GM12865 (cell line): ENCODE data around the gene PSMB10.
"Not testable (repeated sequence)": the region's sequence is repeated elsewhere in the genome, so short reads cannot be mapped to it uniquely, and the experiment has no call there.

ENCODE experiments used
- DNase-seq: peaks from one replicate; pipeline ENCODE4 v3.0.0; 2010; ENCODE audit warnings: low read depth
- H3K4me3 ChIP-seq: 2 replicates; pipeline ENCODE4 v1.5.1; 2011; ENCODE audit warnings: mild to moderate bottlenecking, low read depth, low read length, control low read depth
- TF ChIP-seq, protein P1 (sequence below): IDR thresholded peaks from 2 replicates; pipeline ENCODE4 v1.5.1; 2011; ENCODE audit warnings: low read length, control low read depth, low read depth, inconsistent platforms; ENCODE audit not compliant: insufficient read depth; ENCODE audit errors: missing control alignments

PSMB10 gene

GRCh38 chr16:67940446-67941089, 3.9 kb upstream of the PSMB10 start:
- DNase-seq, result no peak
- no peak overlapping the region for H3K4me3 ChIP-seq
- TF ChIP-seq, protein P1, sequence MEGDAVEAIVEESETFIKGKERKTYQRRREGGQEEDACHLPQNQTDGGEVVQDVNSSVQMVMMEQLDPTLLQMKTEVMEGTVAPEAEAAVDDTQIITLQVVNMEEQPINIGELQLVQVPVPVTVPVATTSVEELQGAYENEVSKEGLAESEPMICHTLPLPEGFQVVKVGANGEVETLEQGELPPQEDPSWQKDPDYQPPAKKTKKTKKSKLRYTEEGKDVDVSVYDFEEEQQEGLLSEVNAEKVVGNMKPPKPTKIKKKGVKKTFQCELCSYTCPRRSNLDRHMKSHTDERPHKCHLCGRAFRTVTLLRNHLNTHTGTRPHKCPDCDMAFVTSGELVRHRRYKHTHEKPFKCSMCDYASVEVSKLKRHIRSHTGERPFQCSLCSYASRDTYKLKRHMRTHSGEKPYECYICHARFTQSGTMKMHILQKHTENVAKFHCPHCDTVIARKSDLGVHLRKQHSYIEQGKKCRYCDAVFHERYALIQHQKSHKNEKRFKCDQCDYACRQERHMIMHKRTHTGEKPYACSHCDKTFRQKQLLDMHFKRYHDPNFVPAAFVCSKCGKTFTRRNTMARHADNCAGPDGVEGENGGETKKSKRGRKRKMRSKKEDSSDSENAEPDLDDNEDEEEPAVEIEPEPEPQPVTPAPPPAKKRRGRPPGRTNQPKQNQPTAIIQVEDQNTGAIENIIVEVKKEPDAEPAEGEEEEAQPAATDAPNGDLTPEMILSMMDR, result no peak

DNA sequence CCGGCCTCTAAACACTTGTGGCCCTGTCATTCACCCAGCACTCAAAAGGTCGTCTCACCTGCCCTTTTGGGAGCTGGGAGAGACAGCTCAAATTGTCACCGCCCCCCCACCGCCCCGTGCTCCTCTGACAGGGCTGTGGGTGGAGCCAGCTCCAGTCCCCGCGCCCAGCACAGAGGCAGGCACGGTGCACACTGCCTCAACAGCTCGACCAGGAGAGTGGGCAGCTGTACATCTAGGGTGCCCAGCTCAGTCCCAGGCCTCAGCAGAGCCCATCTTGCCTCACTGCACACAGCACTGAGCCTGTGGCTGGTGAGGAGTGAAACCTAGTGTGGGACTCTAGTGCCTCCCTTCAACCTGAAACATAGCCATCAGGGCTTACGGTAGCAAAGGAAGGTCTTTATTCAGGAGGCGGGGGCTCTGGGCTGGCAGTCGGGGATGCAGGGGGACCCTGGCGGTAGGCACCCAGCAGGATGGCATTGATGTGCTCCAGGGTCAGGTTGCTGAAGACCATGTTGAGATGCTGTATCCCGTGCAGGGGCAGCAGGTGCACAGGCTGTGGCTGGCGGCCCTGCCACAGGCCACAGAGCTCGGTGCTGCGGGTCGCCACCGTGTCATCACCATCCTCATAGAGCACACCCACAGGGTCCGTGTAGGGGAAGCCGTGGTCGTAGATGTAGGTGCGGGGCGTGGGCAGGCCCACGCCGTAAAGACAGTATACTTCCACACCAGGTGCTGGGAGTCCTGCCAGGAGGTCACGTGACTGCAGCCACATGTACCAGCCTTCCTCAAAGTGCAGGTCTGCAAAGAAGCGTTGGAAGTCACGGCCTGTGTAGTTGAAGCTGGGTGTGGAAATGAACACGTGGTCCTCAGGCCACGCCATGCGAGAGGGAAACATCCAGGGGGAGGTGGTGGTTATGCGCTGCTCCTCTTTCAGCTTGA, 3.1 kb upstream of the PSMB10 start:
- DNase-seq, result no peak
- H3K4me3 ChIP-seq, result no peak overlapping the region
- TF ChIP-seq, protein P1, result no peak

DNA sequence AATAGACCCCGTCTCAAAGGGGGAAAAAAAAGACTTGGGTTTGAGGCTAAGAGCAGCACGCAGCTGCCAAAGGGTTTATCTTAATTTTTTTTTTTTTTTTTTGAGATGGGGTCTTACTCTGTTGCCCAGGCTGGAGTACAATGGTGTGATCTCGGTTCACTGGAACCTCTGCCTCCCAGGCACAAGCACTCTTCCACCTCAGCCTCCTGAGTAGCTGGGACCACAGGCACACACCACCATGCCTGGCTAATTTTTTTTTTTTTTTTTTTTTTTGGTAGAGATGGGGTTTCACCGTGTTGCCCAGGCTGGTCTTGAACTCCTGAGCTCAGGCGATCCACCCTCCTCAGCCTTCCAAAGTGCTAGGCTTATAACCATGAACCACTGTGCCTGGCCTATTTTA, 1.1 kb upstream of the PSMB10 start:
- not testable (repeated sequence) for H3K4me3 ChIP-seq, DNase-seq

DNA sequence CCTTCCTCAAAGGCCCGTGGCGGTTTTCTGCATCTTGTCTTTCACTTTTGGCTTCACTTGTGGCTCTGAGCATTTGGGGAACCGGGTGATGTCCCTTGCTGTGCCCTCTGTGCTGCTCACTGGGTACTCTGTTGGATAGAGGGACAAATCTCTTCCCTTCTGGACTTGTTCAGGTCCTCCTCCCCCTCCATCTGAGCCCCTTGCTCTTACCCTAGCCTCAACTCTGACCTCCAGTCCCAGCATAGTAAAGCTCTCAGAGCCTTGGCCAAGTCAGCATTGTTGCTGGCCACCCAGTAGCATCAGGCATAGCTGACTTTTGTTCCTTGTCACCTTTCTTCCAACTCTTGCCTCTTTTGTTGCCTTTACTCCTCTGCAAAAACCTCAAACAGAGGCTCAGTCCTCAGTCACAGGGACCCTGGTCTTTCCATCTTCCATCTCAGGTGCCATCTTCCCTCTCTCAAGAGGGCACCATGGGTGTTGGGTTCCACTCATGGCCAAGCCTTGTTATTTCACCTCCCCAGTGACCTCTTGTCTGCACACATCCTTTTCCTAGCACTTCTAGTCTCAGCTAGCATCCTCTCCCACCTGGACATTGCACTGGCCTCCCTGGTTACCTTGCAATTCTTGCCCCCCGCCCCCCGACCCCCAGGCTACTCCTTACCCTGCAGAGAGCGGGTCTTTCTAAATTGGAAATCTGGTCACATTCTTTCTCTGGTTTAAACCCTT, 393 bp upstream of the PSMB10 start:
- DNase-seq, result peak; percentile 93
- TF ChIP-seq, protein P1, result no peak
- peak overlapping the region; percentile 88 for H3K4me3 ChIP-seq

DNA sequence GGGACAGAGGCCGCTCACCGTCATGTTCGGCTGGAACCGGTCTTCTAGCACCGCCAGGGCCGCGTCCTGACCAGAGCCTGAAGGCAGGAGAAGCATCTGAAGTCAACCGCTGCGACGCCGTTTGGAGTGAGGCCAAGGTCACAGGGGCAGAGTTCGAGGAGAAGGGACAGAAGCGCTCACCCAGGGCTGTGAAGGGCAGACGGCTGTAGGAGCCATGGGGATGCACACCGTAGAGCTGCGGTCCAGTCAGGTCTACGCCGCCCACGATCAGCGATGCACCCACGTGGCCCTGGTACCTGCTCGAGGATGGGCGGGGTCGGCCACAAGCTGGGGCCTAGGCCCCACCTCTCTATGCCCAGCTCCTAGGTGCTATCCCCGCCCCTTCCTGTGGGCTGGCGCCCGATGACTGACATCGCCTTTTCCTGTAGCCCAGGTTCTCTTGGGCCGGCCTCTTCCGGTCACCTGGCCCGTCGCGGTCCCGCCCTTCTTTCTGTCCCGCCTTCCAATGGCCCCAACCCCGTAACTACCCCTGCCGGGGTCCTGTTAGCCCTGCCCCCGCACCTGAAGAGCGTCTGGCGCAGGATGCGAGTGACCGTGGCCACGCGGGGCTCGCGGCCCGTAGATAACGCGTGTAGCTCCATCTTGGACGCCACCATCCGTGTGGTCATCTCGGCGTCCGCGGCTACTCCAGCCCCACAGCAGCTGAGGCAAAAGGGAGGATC, 1.1 kb downstream of the PSMB10 start:
- H3K4me3 ChIP-seq, result peak overlapping the region; percentile 88
- TF ChIP-seq, protein P1, result no peak
- DNase-seq, result peak; percentile 97

- DNase-seq, result no peak
- H3K4me3 ChIP-seq, result peak overlapping the region; percentile 88
- TF ChIP-seq, protein P1, result no peak
These were observed 1.6 kb downstream of the PSMB10 start for GRCh38 chr16:67935101-67935401.
